GM23338 (cell line): ENCODE data around the gene PIGV. TPM values are rescaled to one million over a fixed set of nuclear protein-coding genes. Genes with fewer than 3 reads are reported as not detected.

Experiments used
- ATAC-seq: fragments of 200-7000 bp; cut with Tn5 transposase; 3 replicates; pipeline ENCODE4 v1.9.1; 2020
- DNase-seq: peaks from one replicate; pipeline ENCODE4 v3.0.0-alpha.2; 2015; ENCODE audit warnings: low spot score
- H2AFZ ChIP-seq: fragments of 200-600 bp; sonication (generic); 2 replicates; pipeline ENCODE4 v1.8.0; 2016; ENCODE audit warnings: antibody characterized with exemption, mild to moderate bottlenecking, moderate library complexity
- H3F3A ChIP-seq: fragments of 200-600 bp; sonication (generic); replicated peaks from 2 replicates; pipeline ENCODE4 v1.8.0; 2017; ENCODE audit warnings: antibody characterized with exemption, mixed run types, low read depth
- H3K27ac ChIP-seq: fragments of 200-600 bp; sonication (generic); 2 replicates; pipeline ENCODE4 v1.6.1; 2016; ENCODE audit warnings: low read depth
- H3K27me3 ChIP-seq: fragments of 200-600 bp; sonication (generic); 2 replicates; pipeline ENCODE4 v1.8.0; 2016; ENCODE audit warnings: mild to moderate bottlenecking, mixed run types, moderate library complexity; ENCODE audit not compliant: insufficient read depth
- H3K36me3 ChIP-seq: fragments of 200-600 bp; sonication (generic); 2 replicates; pipeline ENCODE4 v1.8.0; 2016; ENCODE audit warnings: mild to moderate bottlenecking; ENCODE audit not compliant: insufficient read depth
- H3K4me1 ChIP-seq: fragments of 200-600 bp; sonication (generic); 2 replicates; pipeline ENCODE4 v1.8.0; 2016; ENCODE audit warnings: mild to moderate bottlenecking, moderate library complexity; ENCODE audit not compliant: insufficient read depth
- H3K4me2 ChIP-seq: fragments of 200-600 bp; sonication (generic); 2 replicates; pipeline ENCODE4 v1.7.1; 2017; ENCODE audit warnings: mixed run types
- H3K4me3 ChIP-seq: fragments of 200-600 bp; sonication (generic); 2 replicates; pipeline ENCODE4 v1.6.1; 2016; ENCODE audit warnings: mixed run types
- H3K79me2 ChIP-seq: fragments of 200-600 bp; sonication (generic); replicated peaks from 2 replicates; pipeline ENCODE4 v1.8.0; 2017; ENCODE audit warnings: mild to moderate bottlenecking; ENCODE audit not compliant: insufficient read depth
- H3K9me2 ChIP-seq: fragments of 200-600 bp; sonication (generic); 2 replicates; pipeline ENCODE4 v1.8.0; 2017; ENCODE audit not compliant: insufficient read depth
- H4K20me1 ChIP-seq: fragments of 200-600 bp; sonication (generic); replicated peaks from 2 replicates; pipeline ENCODE4 v1.8.0; 2017; ENCODE audit warnings: mild to moderate bottlenecking; ENCODE audit not compliant: insufficient read depth
- H3K27ac Mint-ChIP-seq: 2 replicates; pipeline ENCODE4 v1.8.0; 2020; ENCODE audit warnings: inconsistent platforms, mild to moderate bottlenecking, moderate library complexity, mixed read lengths
- H3K27me3 Mint-ChIP-seq: 3 replicates; pipeline ENCODE4 v1.8.0; 2022; ENCODE audit warnings: low read depth, mild to moderate bottlenecking, moderate library complexity, mixed read lengths, inconsistent platforms; ENCODE audit not compliant: insufficient read depth, poor library complexity
- H3K36me3 Mint-ChIP-seq: 3 replicates; pipeline ENCODE4 v1.8.0; 2021; ENCODE audit warnings: low read depth, mild to moderate bottlenecking, inconsistent platforms, moderate library complexity, mixed read lengths
- H3K4me1 Mint-ChIP-seq: 3 replicates; pipeline ENCODE4 v1.8.0; 2020; ENCODE audit warnings: mild to moderate bottlenecking, inconsistent platforms, mixed read lengths
- H3K4me3 Mint-ChIP-seq: 3 replicates; pipeline ENCODE4 v1.8.0; 2021; ENCODE audit warnings: moderate library complexity, mild to moderate bottlenecking, inconsistent platforms, mixed read lengths
- H3K9me3 Mint-ChIP-seq: 3 replicates; pipeline ENCODE4 v1.8.0; 2020; ENCODE audit warnings: moderate library complexity, mild to moderate bottlenecking, inconsistent platforms, mixed read lengths
- CTCF ChIP-seq, 2 experiments: fragments of 200-600 bp in 1 of 2; sonication (generic) in 1 of 2; conservative IDR thresholded peaks; 2 replicates each; pipeline versions ENCODE4 v1.5.1 to v1.6.1; 2016 to 2017; ENCODE audit warnings: antibody characterized with exemption in 2 of 2, low read depth in 2 of 2, mild to moderate bottlenecking in 2 of 2, moderate library complexity in 1 of 2
- ETS1 ChIP-seq: IDR thresholded peaks from 2 replicates; pipeline ENCODE4 v1.6.1; 2016; ENCODE audit warnings: antibody characterized with exemption
- EZH2 ChIP-seq: fragments of 200-600 bp; sonication (generic); IDR thresholded peaks from one replicate; pipeline ENCODE4 v1.8.0; 2017; ENCODE audit warnings: antibody characterized with exemption, mild to moderate bottlenecking, low read depth; ENCODE audit not compliant: unreplicated experiment
- EZH2phosphoT487 ChIP-seq: fragments of 200-600 bp; sonication (generic); IDR thresholded peaks from one replicate; pipeline ENCODE4 v1.8.1; 2018; ENCODE audit warnings: antibody characterized with exemption; ENCODE audit not compliant: unreplicated experiment
- JUNB ChIP-seq: IDR thresholded peaks from one replicate; pipeline ENCODE4 v1.6.1; 2016; ENCODE audit warnings: antibody characterized with exemption; ENCODE audit not compliant: unreplicated experiment
- POLR2AphosphoS5 ChIP-seq: IDR thresholded peaks from 2 replicates; pipeline ENCODE4 v1.6.1; 2016; ENCODE audit warnings: antibody characterized with exemption, low read depth
- STAT1 ChIP-seq: IDR thresholded peaks from one replicate; pipeline ENCODE4 v1.6.1; 2016; ENCODE audit warnings: antibody characterized with exemption; ENCODE audit not compliant: unreplicated experiment
- ZNF114 ChIP-seq: fragments of 250-450 bp; sonication (Bioruptor Pico); IDR thresholded peaks from 2 replicates; pipeline ENCODE4 v1.5.0; 2020; ENCODE audit warnings: mild to moderate bottlenecking, moderate library complexity
- ZNF331 ChIP-seq: fragments of 250-450 bp; sonication (Bioruptor Pico); IDR thresholded peaks from 2 replicates; pipeline ENCODE4 v1.5.0; 2020; ENCODE audit warnings: low read depth, mild to moderate bottlenecking, moderate library complexity
- ZNF462 ChIP-seq: fragments of 250-450 bp; sonication (Bioruptor Pico); IDR thresholded peaks from 2 replicates; pipeline ENCODE4 v1.5.0; 2020; ENCODE audit warnings: mild to moderate bottlenecking, moderate library complexity
- polyA plus RNA-seq: library from polyadenylated mRNA; unstranded; fragments of >200 nt; fragmentation: Nextera tagmentation; extraction: Ambion mirVana; gene quantifications from 2 replicates; pipeline ENCODE4 v1.2.1, GENCODE V29; 2016
- total RNA-seq: library from RNA; depleted of rRNA; stranded (reverse); fragments of >200 nt; shearing (Covaris generic); gene quantifications from 2 replicates; pipeline ENCODE4 v1.2.3, GENCODE V29; 2014

PIGV gene
- total and polyA plus RNA-seq, 2 experiments from 2014 or later, result 4.5 to 12.6 TPM

- TF ChIP-seq ZNF462 (no peak), ZNF331 (CRISPR knock-in tag) (no peak), JUNB (no peak), EZH2phosphoT487 (no peak), ETS1 (no peak), ZNF114 (no peak), EZH2 (no peak), POLR2AphosphoS5 (no peak)
Measured at GRCh38 chr1:26774462-26774861, 13.3 kb upstream of the PIGV start (continued).

GRCh38 chr1:26775666-26776065 is 12.1 kb upstream of the PIGV start:
- H3K36me3 Mint-ChIP-seq, result peaks cover 96% of the 10 kb centered on the region
- Histone ChIP-seq H3K4me1 (no peaks in the 10 kb centered on the region), H3K27ac (no peak overlapping the region), H3F3A (0 out of 2 replicates have a peak, but pooled peaks cover 5% of the 10 kb centered on the region), H3K4me3 (no peak overlapping the region), H3K4me2 (no peak overlapping the region), H4K20me1 (peaks cover 6% of the 10 kb centered on the region; the same call in 1 of the 2 replicates), H3K79me2 (no peaks in the 10 kb centered on the region), H3K36me3 (peaks cover 72% of the 10 kb centered on the region), H3K27me3 (no peaks in the 10 kb centered on the region), H2AFZ (no peak overlapping the region), H3K9me2 (no peaks in the 10 kb centered on the region)
- no peak overlapping the region for H3K27ac Mint-ChIP-seq
- no peak overlapping the region for H3K4me3 Mint-ChIP-seq
- H3K27me3 Mint-ChIP-seq, result peaks cover 8% of the 10 kb centered on the region
- DNase-seq (no peak), ATAC-seq (no peak)
- no peaks in the 10 kb centered on the region; the same call in 2 of the 3 replicates for H3K9me3 Mint-ChIP-seq
- no peaks in the 10 kb centered on the region for H3K4me1 Mint-ChIP-seq
- TF ChIP-seq STAT1 (no peak), CTCF (conservative IDR thresholded peaks at IDR 0.05; ENCODE audit: low read depth in 2 of 2) (no peak), JUNB (no peak)
